ENCODE measurements around the gene NOL8. TPM values are rescaled to one million over a fixed set of nuclear protein-coding genes. Genes with fewer than 3 reads are reported as not detected.

Gene NOL8
- total and polyA plus RNA-seq, 11 donors, result 8.1 to 25.6 (median 14.8) TPM

DNA sequence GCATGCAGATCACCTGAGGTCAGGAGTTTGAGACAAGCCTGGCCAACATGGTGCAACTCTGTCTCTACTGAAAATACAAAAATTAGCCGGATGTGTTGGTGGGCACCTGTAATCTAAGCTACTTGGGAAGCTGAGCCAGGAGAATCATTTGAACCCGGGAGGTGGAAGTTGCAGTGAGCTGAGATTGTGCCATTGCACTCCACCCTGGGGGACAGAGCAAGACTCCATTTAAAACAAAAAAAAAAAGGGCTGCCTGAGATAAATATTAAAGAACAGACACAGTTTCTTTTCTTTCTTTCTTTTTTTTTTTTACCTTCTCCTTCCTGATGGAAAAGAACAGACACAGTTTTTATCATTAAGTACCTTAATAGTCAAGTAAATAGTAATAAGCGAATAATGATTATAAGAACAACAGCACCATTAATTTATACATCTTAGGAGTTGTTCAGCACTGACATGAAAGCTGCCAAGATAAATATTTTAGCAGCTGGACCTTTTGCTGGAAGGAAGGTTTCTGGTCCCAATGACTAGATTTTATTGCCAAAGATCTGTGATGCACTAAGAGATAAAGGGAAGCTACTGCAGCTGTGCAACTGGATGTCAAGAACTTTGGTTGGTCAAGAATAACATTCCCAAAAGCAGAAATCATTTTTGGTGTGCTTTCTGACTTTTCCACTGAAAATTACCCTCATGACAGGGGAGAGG is 7.6 kb upstream of the NOL8 start:
- DNase-seq (peak in 3 of 5 donors; percentile 10 to 38 (median 26)), ATAC-seq (peak; percentile 62 to 89 (median 78))
- Histone ChIP-seq H3K36me3 (peaks cover 0 to 13% (median 4%) of the 10 kb centered on the region in 9 donors), H3K4me1 (peaks cover 0 to 15% (median 0%) of the 10 kb centered on the region in 12 donors), H3K9me3 (no peaks in the 10 kb centered on the region), H3K27me3 (no peaks in the 10 kb centered on the region), H3K27ac (peak overlapping the region in 10 of 12 donors; percentile 18 to 82 (median 48)), H3K4me3 (no peak overlapping the region)
- WGBS, 4 donors, result 59 to 74% (median 72%) methylated on average over 3 of the region's 3 CpGs
- TF ChIP-seq, protein P1, sequence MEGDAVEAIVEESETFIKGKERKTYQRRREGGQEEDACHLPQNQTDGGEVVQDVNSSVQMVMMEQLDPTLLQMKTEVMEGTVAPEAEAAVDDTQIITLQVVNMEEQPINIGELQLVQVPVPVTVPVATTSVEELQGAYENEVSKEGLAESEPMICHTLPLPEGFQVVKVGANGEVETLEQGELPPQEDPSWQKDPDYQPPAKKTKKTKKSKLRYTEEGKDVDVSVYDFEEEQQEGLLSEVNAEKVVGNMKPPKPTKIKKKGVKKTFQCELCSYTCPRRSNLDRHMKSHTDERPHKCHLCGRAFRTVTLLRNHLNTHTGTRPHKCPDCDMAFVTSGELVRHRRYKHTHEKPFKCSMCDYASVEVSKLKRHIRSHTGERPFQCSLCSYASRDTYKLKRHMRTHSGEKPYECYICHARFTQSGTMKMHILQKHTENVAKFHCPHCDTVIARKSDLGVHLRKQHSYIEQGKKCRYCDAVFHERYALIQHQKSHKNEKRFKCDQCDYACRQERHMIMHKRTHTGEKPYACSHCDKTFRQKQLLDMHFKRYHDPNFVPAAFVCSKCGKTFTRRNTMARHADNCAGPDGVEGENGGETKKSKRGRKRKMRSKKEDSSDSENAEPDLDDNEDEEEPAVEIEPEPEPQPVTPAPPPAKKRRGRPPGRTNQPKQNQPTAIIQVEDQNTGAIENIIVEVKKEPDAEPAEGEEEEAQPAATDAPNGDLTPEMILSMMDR (IDR thresholded peaks at IDR 0.05), result no peak
- TF ChIP-seq POLR2A (IDR thresholded peaks at IDR 0.05), result no peak
- intact Hi-C loops (cut with DNase I), result loop anchor here in 1 of 10 donors (10.0 kb wide), 1 partner anchor 102 kb away; no protein-coding TSS in a partner anchor

DNA sequence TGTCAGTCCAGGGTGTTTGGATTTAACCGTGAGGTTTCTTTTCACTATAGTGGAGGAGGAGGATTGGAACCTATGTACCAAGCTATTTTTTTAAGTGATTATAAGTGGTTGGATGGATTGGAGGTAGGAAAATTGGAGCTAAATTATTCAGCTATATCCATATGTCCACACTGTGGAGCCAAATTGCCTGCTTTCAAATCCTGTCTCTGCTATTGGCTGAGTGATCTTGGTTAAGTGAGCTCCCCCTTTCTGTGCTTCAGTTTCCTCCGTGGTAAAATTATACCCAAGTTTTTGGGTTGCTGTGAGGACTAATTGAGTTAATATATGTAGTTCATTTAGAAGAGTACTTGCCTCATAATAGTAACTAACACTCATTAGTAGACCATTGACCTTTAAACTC is 3.1 kb upstream of the NOL8 start:
- H3K36me3 ChIP-seq, result peaks cover 0 to 4% (median under 1%) of the 10 kb centered on the region in 9 donors
- no peak overlapping the region for H3K4me3 ChIP-seq
- no peak for DNase-seq
- no peak for ATAC-seq
- no peaks in the 10 kb centered on the region for H3K9me3 ChIP-seq
- H3K27ac ChIP-seq, result no peak overlapping the region
- 37 to 44% (median 42%) methylated on average over 2 of the region's 2 CpGs for WGBS, 4 donors
- H3K27me3 ChIP-seq, result no peaks in the 10 kb centered on the region
- TF ChIP-seq, protein P1 (IDR thresholded peaks at IDR 0.05), result no peak
- TF ChIP-seq POLR2A (IDR thresholded peaks at IDR 0.05), result no peak
- peaks cover 0 to 31% (median 16%) of the 10 kb centered on the region in 12 donors for H3K4me1 ChIP-seq
- intact Hi-C loops (cut with DNase I), result loop anchor here in 5 of 10 donors (5.0 to 10.0 kb wide), 6 partner anchors 107 to 437 kb away; partner anchors contain the start of gene BICD2 (in 1 of the 5)

DNA sequence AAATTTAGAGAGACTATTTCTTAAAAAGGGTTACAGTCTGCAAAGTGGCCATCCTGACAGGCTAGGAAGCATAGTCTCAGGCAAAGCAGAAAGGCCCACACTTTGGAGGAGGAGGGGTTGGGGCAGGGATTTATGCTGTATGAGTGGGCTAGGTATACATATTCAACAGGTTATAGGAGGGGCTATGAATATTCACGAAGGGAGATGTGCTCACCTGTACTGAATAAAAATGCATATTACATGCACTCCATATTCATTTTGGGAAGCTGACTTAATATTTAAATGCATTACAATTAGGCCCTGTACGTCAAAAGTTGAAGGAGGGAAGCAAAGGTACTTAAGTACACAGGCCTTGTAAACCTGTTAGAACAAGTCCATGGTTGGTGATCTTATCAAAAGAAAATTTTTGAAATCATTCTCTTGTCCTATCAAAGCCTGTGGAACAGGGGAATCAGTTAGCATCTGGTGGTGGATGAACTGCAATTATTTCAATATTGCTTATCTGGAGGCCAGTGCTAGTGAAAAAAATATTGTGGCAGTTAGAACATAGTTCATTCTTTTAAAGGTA is 2.2 kb upstream of the NOL8 start:
- Histone ChIP-seq H3K9me3 (no peaks in the 10 kb centered on the region), H3K4me3 (peak overlapping the region in 1 of 12 donors; percentile 80), H3K27ac (no peak overlapping the region), H3K4me1 (peaks cover 0 to 31% (median 16%) of the 10 kb centered on the region in 12 donors), H3K36me3 (peaks cover 0 to 12% (median 9%) of the 10 kb centered on the region in 9 donors), H3K27me3 (no peaks in the 10 kb centered on the region)
- no peak for ATAC-seq
- 71 to 83% (median 80%) methylated on average over 2 of the region's 2 CpGs for WGBS, 4 donors
- intact Hi-C loops (cut with DNase I), result loop anchor here in 5 of 10 donors (5.0 to 10.0 kb wide), 6 partner anchors 107 to 437 kb away; partner anchors contain the start of gene BICD2 (in 1 of the 5)
- no peak for DNase-seq
- TF ChIP-seq, protein P1 (IDR thresholded peaks at IDR 0.05), result no peak
- TF ChIP-seq POLR2A (IDR thresholded peaks at IDR 0.05), result no peak

DNA sequence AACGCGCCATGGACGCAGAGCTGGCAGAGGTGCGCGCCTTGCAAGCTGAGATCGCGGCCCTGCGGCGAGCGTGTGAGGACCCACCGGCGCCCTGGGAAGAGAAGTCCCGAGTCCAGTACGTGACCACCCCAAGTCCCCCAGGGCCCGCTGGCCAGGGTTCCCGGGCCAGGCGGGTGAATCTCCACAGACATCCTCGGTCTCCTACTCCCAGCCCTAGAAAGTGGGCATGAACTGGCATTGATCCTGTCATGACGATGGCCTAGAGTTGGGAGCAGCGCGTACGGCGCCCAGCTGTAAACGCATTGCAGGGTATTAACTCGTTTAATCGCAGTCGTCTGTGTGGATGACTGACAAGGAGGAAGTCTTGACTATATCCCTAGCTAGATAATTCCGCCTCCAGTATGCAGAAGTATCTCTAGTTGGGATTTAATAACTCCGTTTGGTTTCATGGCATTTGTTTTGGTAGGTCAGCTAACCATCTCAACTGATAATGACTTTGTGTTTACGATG is 896 bp upstream of the NOL8 start:
- Histone ChIP-seq H3K27ac (peak overlapping the region; percentile 86 to 99 (median 96)), H3K4me1 (peaks cover 0 to 31% (median 16%) of the 10 kb centered on the region in 12 donors), H3K36me3 (peaks cover 0 to 25% (median 22%) of the 10 kb centered on the region in 9 donors), H3K27me3 (no peaks in the 10 kb centered on the region), H3K9me3 (no peaks in the 10 kb centered on the region), H3K4me3 (peak overlapping the region; percentile 53 to 90 (median 80))
- TF ChIP-seq, protein P1 (IDR thresholded peaks at IDR 0.05), result no peak
- no peak for TF ChIP-seq POLR2A (IDR thresholded peaks at IDR 0.05)
- DNase-seq (no peak), ATAC-seq (no peak)
- 1 to 4% (median 2%) methylated on average over 10 to 30 of the region's 30 CpGs for WGBS, 4 donors
- intact Hi-C loops (cut with DNase I), result loop anchor here in 6 of 10 donors (1.0 to 10.0 kb wide), 8 partner anchors 109 to 439 kb away; partner anchors contain the start of genes BICD2 (in 1 of the 6) and IPPK (in 1 of the 6)

Data from heart left ventricle (tissue), 16 donors.